H1 (cell line): ENCODE measurements around the gene PDE5A. TPM values are rescaled to one million over a fixed set of nuclear protein-coding genes. Genes with fewer than 3 reads are reported as not detected.

Experiments used
- NANOG ChIP-seq: IDR thresholded peaks from 2 replicates; pipeline ENCODE4 v1.6.1; 2011; ENCODE audit warnings: low read length, low read depth, mild to moderate bottlenecking, inconsistent platforms; ENCODE audit not compliant: insufficient read depth, poor library complexity, severe bottlenecking
- polyA plus RNA-seq, 7 experiments: library from polyadenylated mRNA; depleted of rRNA in 3 of 7; stranded (reverse) in 5 of 7; unstranded in 2 of 7; fragments of >200 nt in 5 of 7; fragments of 200-250 nt in 2 of 7; gene quantifications; 1 replicate in 5 of 7; 2 replicates in 1 of 7; 4 replicates in 1 of 7; pipeline versions ENCODE4 v1.2.1 to v1.2.3, GENCODE V29; 2011 to 2013; ENCODE audit warnings: missing spikeins in 2 of 7, mixed read lengths in 2 of 7
- total RNA-seq: library from RNA; stranded (reverse); fragmentation: NEBNext Ultra II Directional; extraction: Animal tissue kit (Norgen Biotek cat#: 25700); gene quantifications from 2 replicates; pipeline ENCODE4 v1.2.1, GENCODE V29; 2021

PDE5A gene
- total and polyA plus RNA-seq, 2 of the 8 experiments (the other 6 are each of a cell fraction or from before 2014, with no cell fraction given): 5.6 to 32.4 TPM

- TF ChIP-seq NANOG: no peak
These were observed 130.1 kb downstream of the PDE5A start (continued) for GRCh38 chr4:119498527-119498926.
